GM21786 (cell line): ENCODE results near the gene MACROD2.
"Not testable (repeated sequence)": the region's sequence is repeated elsewhere in the genome, so short reads cannot be mapped to it uniquely, and the experiment has no call there.

Experiments
- ATAC-seq: cut with Tn5 transposase; IDR thresholded peaks from one replicate; pipeline ENCODE4 v1.9.1; 2021; ENCODE audit not compliant: unreplicated experiment

The MACROD2 gene

DNA sequence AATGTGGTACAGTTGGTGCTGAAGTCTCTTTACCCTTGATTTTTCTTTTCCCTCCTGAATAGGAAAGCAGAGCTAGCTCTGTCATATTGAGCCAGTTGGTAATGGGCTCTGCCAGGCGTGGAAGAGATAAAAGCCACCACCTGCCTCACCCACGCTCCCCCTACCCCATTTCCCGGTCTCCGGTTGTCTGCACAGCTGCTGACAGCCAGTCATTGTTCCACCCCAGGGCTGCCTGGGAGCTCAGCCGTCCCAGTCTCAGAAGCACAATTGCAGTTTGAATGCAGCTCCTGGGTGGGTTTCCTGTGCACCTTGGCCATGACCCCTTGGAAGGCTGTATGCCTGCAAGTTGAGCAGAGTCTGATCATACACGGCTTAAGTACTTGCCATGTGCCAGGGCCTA lies 1017.2 kb downstream of the MACROD2 start:
- no peak for ATAC-seq

- not testable (repeated sequence) for ATAC-seq
These were observed 1021.6 kb downstream of the MACROD2 start for GRCh38 chr20:15016875-15017274.

DNA sequence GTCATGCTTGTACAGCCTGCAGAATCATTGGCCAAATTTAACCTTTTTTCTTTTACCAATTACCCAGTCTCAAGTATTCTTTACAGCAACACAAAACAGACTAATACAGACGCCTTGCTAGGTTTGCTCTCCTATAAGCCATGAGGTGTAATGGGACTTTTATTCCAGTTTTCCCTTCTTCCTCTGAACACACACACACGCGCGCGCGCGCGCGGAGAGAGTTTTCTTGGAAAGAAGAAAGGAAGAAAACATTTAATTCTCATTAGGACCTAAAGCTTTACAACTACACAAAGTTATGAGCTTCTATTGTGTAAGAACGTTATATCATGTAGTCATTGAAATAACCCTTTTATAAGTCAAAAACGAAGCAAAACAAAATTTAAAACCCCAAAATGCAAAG lies 1023.6 kb downstream of the MACROD2 start:
- no peak for ATAC-seq

GRCh38 chr20:15020845-15021244 lies 1025.5 kb downstream of the MACROD2 start:
- ATAC-seq, result no peak

GRCh38 chr20:15022921-15023320 lies 1027.6 kb downstream of the MACROD2 start:
- ATAC-seq, result no peak

DNA sequence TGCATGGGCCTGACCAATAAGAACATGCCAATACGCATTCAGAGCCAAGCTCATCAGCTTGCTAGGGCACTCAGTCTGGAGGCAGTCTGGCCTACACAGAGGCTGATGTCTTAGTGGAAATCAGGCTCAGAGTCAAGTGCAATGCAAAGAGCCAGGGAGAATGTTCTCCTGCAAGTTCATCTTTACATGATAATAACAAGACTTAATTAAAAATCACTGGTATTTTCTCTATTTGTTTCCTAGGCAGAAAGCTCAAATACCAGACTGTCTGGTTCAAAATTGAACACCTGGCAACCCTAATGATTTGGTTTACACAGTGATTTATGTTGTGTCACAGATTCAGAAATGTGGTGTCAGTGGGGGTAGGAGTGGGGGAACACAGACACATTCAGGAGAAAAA lies 1031.4 kb downstream of the MACROD2 start:
- no peak for ATAC-seq

DNA sequence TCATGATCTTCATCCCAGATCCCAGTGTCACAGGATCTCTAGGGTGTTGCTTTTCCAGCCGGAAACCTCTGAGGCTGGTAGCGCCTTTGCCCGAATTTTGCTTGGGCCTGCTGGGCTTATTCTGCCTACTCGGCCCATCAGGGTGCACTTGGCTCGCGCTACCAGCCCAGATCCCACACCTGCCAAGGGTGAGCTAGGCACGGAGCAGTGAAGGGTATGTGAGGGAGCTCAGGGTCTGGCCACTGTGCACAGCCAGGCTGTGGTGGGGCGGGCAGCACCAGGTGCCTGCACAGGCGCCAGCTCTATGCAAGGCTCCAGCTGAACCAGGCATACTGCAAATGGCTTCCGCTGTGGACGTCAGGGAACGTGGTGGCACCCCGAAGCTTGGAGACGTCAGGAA lies 1035.5 kb downstream of the MACROD2 start:
- no peak for ATAC-seq

- no peak for ATAC-seq
These were observed 1036.4 kb downstream of the MACROD2 start for GRCh38 chr20:15031546-15032351.

- ATAC-seq, result no peak
These were observed 1037.0 kb downstream of the MACROD2 start for GRCh38 chr20:15032352-15032622.

- no peak for ATAC-seq
These were observed 1038.0 kb downstream of the MACROD2 start for GRCh38 chr20:15033269-15033668.

DNA sequence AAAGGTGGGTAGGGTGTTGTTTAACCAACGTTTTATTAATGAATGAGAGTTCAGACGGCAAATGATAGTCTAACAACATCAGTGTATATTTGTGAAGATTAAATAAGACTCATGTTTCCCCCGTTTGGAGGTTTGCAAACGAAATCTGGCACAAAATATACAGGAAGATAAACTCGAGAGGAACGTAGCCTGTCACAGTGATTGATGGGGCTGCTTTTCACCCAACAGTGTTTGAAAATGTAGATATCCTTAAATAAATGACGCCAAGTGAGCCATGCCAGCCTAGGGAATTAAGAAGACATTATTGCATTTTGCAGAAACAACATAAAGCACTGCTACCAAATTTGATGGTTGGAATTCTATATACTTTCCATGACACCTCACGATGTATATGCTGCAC lies 1038.6 kb downstream of the MACROD2 start:
- ATAC-seq, result no peak

DNA sequence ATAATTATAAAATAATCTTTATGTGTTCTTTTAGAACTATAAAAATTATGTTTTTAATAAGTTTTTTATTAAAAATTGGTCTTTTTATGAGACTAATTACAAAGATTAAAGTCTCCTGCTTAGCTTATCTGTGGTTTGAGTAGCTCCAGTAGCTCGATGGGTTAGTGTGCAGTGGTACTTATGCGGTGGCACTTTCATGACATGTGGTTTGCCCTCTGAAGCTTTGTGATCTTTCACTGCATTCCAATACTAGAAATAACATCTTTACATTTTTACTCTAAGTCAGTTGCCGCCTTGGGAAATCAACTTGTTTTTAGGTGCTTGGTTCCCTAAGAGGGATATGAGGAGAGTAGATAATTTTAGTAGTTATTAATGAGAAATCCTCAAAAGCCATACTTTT lies 1041.6 kb downstream of the MACROD2 start:
- ATAC-seq, result no peak

GRCh38 chr20:15039088-15039752 lies 1043.9 kb downstream of the MACROD2 start:
- ATAC-seq, result no peak

DNA sequence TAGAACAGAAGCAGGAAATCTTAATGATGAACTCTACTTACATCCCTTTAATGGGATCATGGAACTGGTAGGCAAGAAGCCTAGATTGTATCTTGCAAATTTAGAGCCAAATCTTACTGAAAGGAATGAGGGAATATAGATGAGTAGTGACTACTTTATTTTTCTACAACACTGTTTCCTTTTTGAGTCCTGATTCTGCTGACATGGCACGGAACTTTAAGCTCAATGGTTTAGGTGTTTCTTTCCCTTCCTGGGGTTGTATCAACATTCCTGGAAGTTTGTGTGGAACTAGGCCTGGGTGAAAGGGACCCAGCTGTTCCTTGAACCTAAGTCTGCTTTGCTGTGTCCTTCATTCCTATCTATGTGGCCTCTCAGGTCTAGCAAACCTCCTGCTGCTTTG lies 1047.4 kb downstream of the MACROD2 start:
- ATAC-seq, result no peak

- no peak for ATAC-seq
These were observed 1049.9 kb downstream of the MACROD2 start for GRCh38 chr20:15045246-15045645.

GRCh38 chr20:15047042-15047441 lies 1051.7 kb downstream of the MACROD2 start:
- no peak for ATAC-seq

GRCh38 chr20:15047601-15048000 lies 1052.3 kb downstream of the MACROD2 start:
- ATAC-seq, result no peak

DNA sequence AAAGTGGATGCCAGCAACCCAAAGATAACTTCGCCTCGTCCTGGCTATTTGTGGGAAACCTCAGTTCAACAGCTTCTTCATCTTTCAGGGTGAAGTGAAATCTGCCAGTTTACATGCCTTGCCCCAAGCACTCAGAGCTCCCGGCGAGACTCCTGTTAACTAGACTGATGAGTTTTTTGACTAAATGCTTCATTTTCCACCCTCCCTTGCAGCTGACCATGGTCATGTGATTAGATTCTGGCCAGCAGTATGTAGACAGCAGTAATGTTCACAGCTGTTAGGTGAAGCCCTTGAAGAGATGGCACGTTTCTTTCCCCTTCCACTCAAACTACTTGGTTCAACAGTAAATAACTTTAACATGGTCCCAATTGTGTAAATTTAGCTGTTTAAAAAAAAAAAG lies 1060.9 kb downstream of the MACROD2 start:
- ATAC-seq, result no peak

DNA sequence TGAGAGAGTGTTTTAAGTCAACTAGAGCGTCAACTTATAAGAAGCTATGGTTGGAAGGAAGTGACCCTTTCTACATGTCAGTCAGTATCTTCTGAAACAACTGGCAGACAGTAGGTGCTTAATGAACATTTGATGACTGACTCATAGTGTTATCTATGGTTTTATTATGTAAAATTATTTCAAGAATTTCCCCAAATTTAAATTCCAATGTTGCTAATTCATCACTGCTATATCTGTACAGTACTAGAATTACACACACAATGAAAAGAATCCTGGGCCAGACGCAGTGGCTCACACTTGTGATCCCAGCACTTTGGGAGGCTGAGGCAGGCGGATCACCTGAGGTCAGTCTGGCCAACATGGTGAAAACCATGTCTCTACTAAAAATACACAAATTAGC lies 1063.5 kb downstream of the MACROD2 start:
- no peak for ATAC-seq

GRCh38 chr20:15059438-15059837 lies 1064.1 kb downstream of the MACROD2 start:
- no peak for ATAC-seq

GRCh38 chr20:15060265-15061060 lies 1065.1 kb downstream of the MACROD2 start:
- ATAC-seq, result no peak

- no peak for ATAC-seq
These were observed 1065.7 kb downstream of the MACROD2 start for GRCh38 chr20:15061061-15061430.
